HG02973 (cell line): ENCODE measurements around the gene OPA1.

Experiments
- ATAC-seq: cut with Tn5 transposase; IDR thresholded peaks from one replicate; pipeline ENCODE4 v1.9.1; 2021; ENCODE audit warnings: moderate library complexity; ENCODE audit not compliant: unreplicated experiment

Gene OPA1

GRCh38 chr3:193701953-193702635 lies 109.1 kb downstream of the OPA1 start:
- ATAC-seq, result no peak

GRCh38 chr3:193702967-193703366 lies 110.0 kb downstream of the OPA1 start:
- no peak for ATAC-seq

- ATAC-seq, result no peak
These were observed 111.4 kb downstream of the OPA1 start for GRCh38 chr3:193704431-193704830.

GRCh38 chr3:193708270-193708669 lies 115.3 kb downstream of the OPA1 start:
- no peak for ATAC-seq

- no peak for ATAC-seq
These were observed 117.5 kb downstream of the OPA1 start for GRCh38 chr3:193710286-193711165.

- no peak for ATAC-seq
These were observed 118.1 kb downstream of the OPA1 start for GRCh38 chr3:193711166-193711485.

GRCh38 chr3:193711523-193711963 lies 118.5 kb downstream of the OPA1 start:
- no peak for ATAC-seq

GRCh38 chr3:193711964-193712598 lies 119.1 kb downstream of the OPA1 start:
- no peak for ATAC-seq

GRCh38 chr3:193712938-193713337 lies 119.9 kb downstream of the OPA1 start:
- no peak for ATAC-seq

GRCh38 chr3:193714523-193715137 lies 121.6 kb downstream of the OPA1 start:
- ATAC-seq, result no peak

- ATAC-seq, result no peak
These were observed 123.1 kb downstream of the OPA1 start for GRCh38 chr3:193716150-193716549.

- no peak for ATAC-seq
These were observed 126.7 kb downstream of the OPA1 start for GRCh38 chr3:193719735-193720134.

GRCh38 chr3:193720169-193720568 lies 127.2 kb downstream of the OPA1 start:
- ATAC-seq, result no peak

GRCh38 chr3:193722566-193722965 lies 129.6 kb downstream of the OPA1 start:
- no peak for ATAC-seq

GRCh38 chr3:193727089-193727488 lies 134.1 kb downstream of the OPA1 start:
- no peak for ATAC-seq

- ATAC-seq, result no peak
These were observed 135.6 kb downstream of the OPA1 start for GRCh38 chr3:193728429-193729087.

- ATAC-seq, result no peak
These were observed 136.1 kb downstream of the OPA1 start for GRCh38 chr3:193729088-193729465.

GRCh38 chr3:193729601-193730000 lies 136.6 kb downstream of the OPA1 start:
- no peak for ATAC-seq

GRCh38 chr3:193730511-193730910 lies 137.5 kb downstream of the OPA1 start:
- ATAC-seq, result no peak

- no peak for ATAC-seq
These were observed 138.0 kb downstream of the OPA1 start for GRCh38 chr3:193730976-193731375.

GRCh38 chr3:193731656-193732055 lies 138.6 kb downstream of the OPA1 start:
- no peak for ATAC-seq
